ENCODE measurements around the gene CAB39.

Gene CAB39

GRCh38 chr2:230784795-230785194 is 72.2 kb downstream of the CAB39 start:
- TF ChIP-seq CTCF (IDR thresholded peaks at IDR 0.05; ENCODE audit: control insufficient read depth, extremely low read depth, insufficient read depth), result no peak
- H3K4me3 ChIP-seq (ENCODE audit: low read depth, low read length), result no peak overlapping the region
- no peak for DNase-seq (ENCODE audit: low read depth)

- no peak overlapping the region for H3K4me3 ChIP-seq (ENCODE audit: low read depth, low read length)
- DNase-seq (ENCODE audit: low read depth), result no peak
- no peak for TF ChIP-seq CTCF (IDR thresholded peaks at IDR 0.05; ENCODE audit: control insufficient read depth, extremely low read depth, insufficient read depth)
Observed at GRCh38 chr2:230785346-230785745, 72.7 kb downstream of the CAB39 start.

GRCh38 chr2:230787101-230787500 is 74.5 kb downstream of the CAB39 start:
- no peak for DNase-seq (ENCODE audit: low read depth)
- TF ChIP-seq CTCF (IDR thresholded peaks at IDR 0.05; ENCODE audit: control insufficient read depth, extremely low read depth, insufficient read depth), result no peak
- no peak overlapping the region for H3K4me3 ChIP-seq (ENCODE audit: low read depth, low read length)

GRCh38 chr2:230788554-230789175 is 76.0 kb downstream of the CAB39 start:
- TF ChIP-seq CTCF (IDR thresholded peaks at IDR 0.05; ENCODE audit: control insufficient read depth, extremely low read depth, insufficient read depth), result no peak
- no peak for DNase-seq (ENCODE audit: low read depth)
- no peak overlapping the region for H3K4me3 ChIP-seq (ENCODE audit: low read depth, low read length)

- TF ChIP-seq CTCF (IDR thresholded peaks at IDR 0.05; ENCODE audit: control insufficient read depth, extremely low read depth, insufficient read depth), result no peak
Observed at GRCh38 chr2:230790981-230791380, 78.3 kb downstream of the CAB39 start.

GRCh38 chr2:230793572-230794359 is 81.1 kb downstream of the CAB39 start:
- H3K4me3 ChIP-seq (ENCODE audit: low read depth, low read length), result no peak overlapping the region
- no peak for DNase-seq (ENCODE audit: low read depth)
- no peak for TF ChIP-seq CTCF (IDR thresholded peaks at IDR 0.05; ENCODE audit: control insufficient read depth, extremely low read depth, insufficient read depth)

More at GRCh38 chr2:230790981-230791380, 78.3 kb downstream of the CAB39 start:
- DNase-seq (ENCODE audit: low read depth), result no peak
- no peak overlapping the region for H3K4me3 ChIP-seq (ENCODE audit: low read depth, low read length)

All from LNCaP clone FGC (cell line).